Measurements from ENCODE around the gene PER3. TPM values are rescaled to one million over a fixed set of nuclear protein-coding genes. Genes with fewer than 3 reads are reported as not detected.
A peak's percentile ranks its signal among the peaks of the same experiment; 100 is the strongest.

PER3 gene
- total and polyA plus RNA-seq, 9 of the 15 experiments (the other 6 are each of a cell fraction or from before 2014, with no cell fraction given) = 11.9 to 22.5 (median 14.6) TPM

- no peak for TF ChIP-seq CEBPG (CRISPR knock-in tag; IDR thresholded peaks at IDR 0.05)
- TF ChIP-seq CEBPG (tag; conservative IDR thresholded peaks at IDR 0.05 in 1 of 2, IDR thresholded peaks at IDR 0.05 in 1 of 2) = peak; percentile 72 to 86
- TF ChIP-seq NFE2L1 (tag; IDR thresholded peaks at IDR 0.05; ENCODE audit: borderline replicate concordance, low read depth) = no peak
- peak; percentile 88 for TF ChIP-seq ZNF263 (CRISPR knock-in tag; IDR thresholded peaks at IDR 0.05; ENCODE audit: borderline replicate concordance)
- peak; percentile 33; the same call in 1 of the 2 replicates for TF ChIP-seq TAL1 (IDR thresholded peaks at IDR 0.05)
- no peak for TF ChIP-seq CUX1 (CRISPR knock-in tag; IDR thresholded peaks at IDR 0.05)
- no peak for TF ChIP-seq ZNF354B (CRISPR knock-in tag; IDR thresholded peaks at IDR 0.05)
- TF ChIP-seq, protein P1, sequence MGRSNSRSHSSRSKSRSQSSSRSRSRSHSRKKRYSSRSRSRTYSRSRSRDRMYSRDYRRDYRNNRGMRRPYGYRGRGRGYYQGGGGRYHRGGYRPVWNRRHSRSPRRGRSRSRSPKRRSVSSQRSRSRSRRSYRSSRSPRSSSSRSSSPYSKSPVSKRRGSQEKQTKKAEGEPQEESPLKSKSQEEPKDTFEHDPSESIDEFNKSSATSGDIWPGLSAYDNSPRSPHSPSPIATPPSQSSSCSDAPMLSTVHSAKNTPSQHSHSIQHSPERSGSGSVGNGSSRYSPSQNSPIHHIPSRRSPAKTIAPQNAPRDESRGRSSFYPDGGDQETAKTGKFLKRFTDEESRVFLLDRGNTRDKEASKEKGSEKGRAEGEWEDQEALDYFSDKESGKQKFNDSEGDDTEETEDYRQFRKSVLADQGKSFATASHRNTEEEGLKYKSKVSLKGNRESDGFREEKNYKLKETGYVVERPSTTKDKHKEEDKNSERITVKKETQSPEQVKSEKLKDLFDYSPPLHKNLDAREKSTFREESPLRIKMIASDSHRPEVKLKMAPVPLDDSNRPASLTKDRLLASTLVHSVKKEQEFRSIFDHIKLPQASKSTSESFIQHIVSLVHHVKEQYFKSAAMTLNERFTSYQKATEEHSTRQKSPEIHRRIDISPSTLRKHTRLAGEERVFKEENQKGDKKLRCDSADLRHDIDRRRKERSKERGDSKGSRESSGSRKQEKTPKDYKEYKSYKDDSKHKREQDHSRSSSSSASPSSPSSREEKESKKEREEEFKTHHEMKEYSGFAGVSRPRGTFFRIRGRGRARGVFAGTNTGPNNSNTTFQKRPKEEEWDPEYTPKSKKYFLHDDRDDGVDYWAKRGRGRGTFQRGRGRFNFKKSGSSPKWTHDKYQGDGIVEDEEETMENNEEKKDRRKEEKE (IDR thresholded peaks at IDR 0.05; ENCODE audit: borderline replicate concordance in 1 of 2, control insufficient read depth in 1 of 2, low read depth in 2 of 2, low read length in 1 of 2) = no peak
- TF ChIP-seq, protein P2, sequence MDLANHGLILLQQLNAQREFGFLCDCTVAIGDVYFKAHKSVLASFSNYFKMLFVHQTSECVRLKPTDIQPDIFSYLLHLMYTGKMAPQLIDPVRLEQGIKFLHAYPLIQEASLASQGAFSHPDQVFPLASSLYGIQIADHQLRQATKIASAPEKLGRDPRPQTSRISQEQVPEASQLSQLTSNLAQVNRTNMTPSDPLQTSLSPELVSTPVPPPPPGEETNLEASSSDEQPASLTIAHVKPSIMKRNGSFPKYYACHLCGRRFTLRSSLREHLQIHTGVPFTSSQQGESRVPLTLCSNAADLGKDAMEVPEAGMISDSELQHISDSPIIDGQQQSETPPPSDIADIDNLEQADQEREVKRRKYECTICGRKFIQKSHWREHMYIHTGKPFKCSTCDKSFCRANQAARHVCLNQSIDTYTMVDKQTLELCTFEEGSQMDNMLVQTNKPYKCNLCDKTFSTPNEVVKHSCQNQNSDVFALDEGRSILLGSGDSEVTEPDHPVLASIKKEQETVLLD (IDR thresholded peaks at IDR 0.05) = peak; percentile 48; the same call in 1 of the 2 replicates
- TF ChIP-seq MYC (IDR thresholded peaks at IDR 0.05; ENCODE audit: low read depth, low read length) = peak; percentile 57
- no peak for TF ChIP-seq MYC (CRISPR knock-in tag; IDR thresholded peaks at IDR 0.05; ENCODE audit: borderline replicate concordance, low read depth)
- no peak for TF ChIP-seq EGR1 (conservative IDR thresholded peaks at IDR 0.05)
- TF ChIP-seq TARDBP (IDR thresholded peaks at IDR 0.05) = peak; percentile 30; the same call in 1 of the 2 replicates
- TF ChIP-seq ILF3 (IDR thresholded peaks at IDR 0.05; ENCODE audit: borderline replicate concordance) = no peak
- no peak for TF ChIP-seq RB1 (IDR thresholded peaks at IDR 0.05; ENCODE audit: low read depth)
- TF ChIP-seq PYGO2 (tag; IDR thresholded peaks at IDR 0.05) = peak; percentile 13; the same call in 1 of the 2 replicates
These were observed 14.2 kb upstream of the PER3 start (continued) for GRCh38 chr1:7769673-7770412.

Data from K562 (cell line).